Erythroblast (primary cell): ENCODE data around the gene HORMAD2.

ENCODE experiments used
- GATA1 ChIP-seq: IDR thresholded peaks from 2 replicates; pipeline ENCODE4 v1.6.1; 2011; ENCODE audit warnings: low read depth, mild to moderate bottlenecking, control low read depth, low read length, moderate library complexity
- POLR2A ChIP-seq: IDR thresholded peaks from 2 replicates; pipeline ENCODE4 v1.6.1; 2011; ENCODE audit warnings: mild to moderate bottlenecking, low read length

GRCh38 chr22:30113494-30113893, 33.2 kb downstream of the HORMAD2 start:
- no peak for TF ChIP-seq POLR2A
- TF ChIP-seq GATA1: no peak
